ENCODE measurements around the gene MTX2. TPM values are rescaled to one million over a fixed set of nuclear protein-coding genes. Genes with fewer than 3 reads are reported as not detected.
"Not testable (repeated sequence)": the region's sequence is repeated elsewhere in the genome, so short reads cannot be mapped to it uniquely, and the experiment has no call there.

The MTX2 gene
- total and polyA plus RNA-seq, 10 of the 15 experiments (the other 5 are each of a cell fraction or from before 2014, with no cell fraction given): 15.7 to 78.1 (median 55.0) TPM

GRCh38 chr2:176306020-176306419 is 36.8 kb downstream of the MTX2 start:
- H3K9me3 ChIP-seq (replicated peaks; ENCODE audit: control insufficient read depth, insufficient read depth, low read length); H3K9ac ChIP-seq (ENCODE audit: control insufficient read depth, insufficient read depth, low read length); H3K27me3 ChIP-seq (replicated peaks in 1 of 2; ENCODE audit: control insufficient read depth in 2 of 2, insufficient read depth in 2 of 2, low read length in 1 of 2); FAIRE-seq; BruUV-seq (replicated peaks); intact Hi-C loops (cut with micrococcal nuclease; ENCODE audit: unreplicated experiment); ATAC-seq; H3K4me1 ChIP-seq (ENCODE audit: control insufficient read depth, insufficient read depth, low read length); DNase-seq (ENCODE audit: low read depth, low spot score); H2AFZ ChIP-seq (ENCODE audit: control insufficient read depth, low read depth, low read length); H3K79me2 ChIP-seq (ENCODE audit: control insufficient read depth, insufficient read depth, low read length); H3K4me3 ChIP-seq; in situ Hi-C loops (cut with MboI); POLR2A ChIA-PET; H3K36me3 ChIP-seq (ENCODE audit: control insufficient read depth in 2 of 2, insufficient read depth in 2 of 2, low read length in 1 of 2); H4K20me1 ChIP-seq (ENCODE audit: control insufficient read depth, insufficient read depth); H3K27ac ChIP-seq (ENCODE audit: control insufficient read depth, insufficient read depth); H3K4me2 ChIP-seq (ENCODE audit: control insufficient read depth, insufficient read depth); RAD21 ChIA-PET (ENCODE audit: unreplicated experiment): not testable (repeated sequence)
- CTCF ChIA-PET: interaction anchor here (0.8 kb wide), 1 partner anchor 348 kb away, joined by 3 read pairs; no protein-coding TSS in a partner anchor
- SMC1A ChIA-PET (ENCODE audit: uncharacterized antibody, unreplicated experiment): interaction anchor here (0.6 to 1.6 kb wide), 2 partner anchors 50 to 277 kb away, joined by 3 read pairs; no protein-coding TSS in a partner anchor
- WGBS (ENCODE audit: insufficient coverage, insufficient replicate concordance, low lambda C conversion rate, missing lambda C conversion rate): 100% methylated on average over 1 of the region's 1 CpG

DNA sequence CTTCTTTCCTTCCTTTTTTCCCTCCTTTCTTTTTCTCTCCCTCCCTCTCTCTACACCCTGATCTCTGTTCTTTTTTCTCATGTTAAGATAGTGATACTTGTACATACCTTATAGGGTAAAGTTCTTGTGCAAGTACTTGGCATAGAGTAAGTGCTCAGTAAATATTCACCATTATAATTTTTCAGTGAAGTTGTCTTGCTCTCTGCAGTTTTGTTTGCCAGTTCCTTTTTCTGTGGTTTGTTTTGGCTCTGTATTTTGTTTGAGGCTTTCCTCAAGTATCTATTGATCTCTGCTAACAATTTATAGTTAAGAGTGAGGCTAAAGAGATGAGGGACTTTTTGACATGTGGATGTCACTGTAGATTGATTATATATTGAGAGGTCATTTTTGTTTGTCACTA is 48.0 kb downstream of the MTX2 start:
- intact Hi-C loops (cut with micrococcal nuclease; ENCODE audit: unreplicated experiment) (no loop called here), in situ Hi-C loops (cut with MboI) (no loop called here)
- no TSS peak for BruUV-seq (replicated peaks)
- ChIA-PET RAD21 (ENCODE audit: unreplicated experiment) (no interaction called here), POLR2A (no interaction called here), CTCF (interaction anchor here (2.0 kb wide), 1 partner anchor 138 kb away, joined by 5 read pairs; no protein-coding TSS in a partner anchor), SMC1A (ENCODE audit: uncharacterized antibody, unreplicated experiment) (interaction anchor here (1.6 kb wide), 1 partner anchor 23 kb away, joined by 3 read pairs; no protein-coding TSS in a partner anchor)
- Histone ChIP-seq H4K20me1 (ENCODE audit: control insufficient read depth, insufficient read depth) (no peaks in the 10 kb centered on the region), H3K27me3 (replicated peaks in 1 of 2; ENCODE audit: control insufficient read depth in 2 of 2, insufficient read depth in 2 of 2, low read length in 1 of 2) (no peaks in the 10 kb centered on the region), H3K27ac (ENCODE audit: control insufficient read depth, insufficient read depth) (no peak overlapping the region), H3K9me3 (replicated peaks; ENCODE audit: control insufficient read depth, insufficient read depth, low read length) (no peaks in the 10 kb centered on the region), H3K4me3 (no peak overlapping the region), H3K9ac (ENCODE audit: control insufficient read depth, insufficient read depth, low read length) (no peak overlapping the region), H3K4me2 (ENCODE audit: control insufficient read depth, insufficient read depth) (no peak overlapping the region), H2AFZ (ENCODE audit: control insufficient read depth, low read depth, low read length) (no peak overlapping the region), H3K79me2 (ENCODE audit: control insufficient read depth, insufficient read depth, low read length) (no peaks in the 10 kb centered on the region), H3K36me3 (ENCODE audit: control insufficient read depth in 2 of 2, insufficient read depth in 2 of 2, low read length in 1 of 2) (no peaks in the 10 kb centered on the region; a peak in 1 of 4 replicates), H3K4me1 (ENCODE audit: control insufficient read depth, insufficient read depth, low read length) (peaks cover 7% of the 10 kb centered on the region; the same call in 1 of the 2 replicates)
- no peak for FAIRE-seq
- DNase-seq (ENCODE audit: low read depth, low spot score): no peak
- TF ChIP-seq MTA2 (IDR thresholded peaks at IDR 0.05; ENCODE audit: low read depth) (no peak), SPI1 (IDR thresholded peaks at IDR 0.05; ENCODE audit: borderline replicate concordance, insufficient read depth, low read depth, low read length) (peak; percentile 12; the same call in 1 of the 2 replicates), RB1 (IDR thresholded peaks at IDR 0.05; ENCODE audit: borderline replicate concordance) (no peak), RAD21 (IDR thresholded peaks at IDR 0.05; ENCODE audit: insufficient read depth, low read depth, low read length) (no peak), ZNF687 (IDR thresholded peaks at IDR 0.05) (no peak), POLR2A (IDR thresholded peaks at IDR 0.05; ENCODE audit: low read depth, low read length) (no peak), ETV6 (conservative IDR thresholded peaks at IDR 0.05 in 1 of 2, IDR thresholded peaks at IDR 0.05 in 1 of 2; ENCODE audit: borderline replicate concordance in 1 of 2, low read depth in 1 of 2) (no peak)
- no peak; the same call in 2 of the 3 replicates for ATAC-seq
